Right atrium auricular region (tissue), 2 donors: ENCODE data around the gene IRF2. TPM values are rescaled to one million over a fixed set of nuclear protein-coding genes. Genes with fewer than 3 reads are reported as not detected.

ENCODE experiments used
- DNase-seq: peaks from one replicate; pipeline ENCODE4 v3.0.0-alpha.2; 2019; ENCODE audit warnings: low spot score
- H3K27ac ChIP-seq, 2 donors: fragments of 200-600 bp; sonication (generic); 1 replicate in 1 of 2; 2 replicates in 1 of 2; pipeline ENCODE4 v1.5.1; 2016 to 2019
- H3K27me3 ChIP-seq, 2 donors: fragments of 200-600 bp; sonication (generic); one replicate each; pipeline versions ENCODE4 v1.5.1 to v1.6.0; 2017 to 2019
- H3K36me3 ChIP-seq: fragments of 200-600 bp; sonication (generic); one replicate; pipeline ENCODE4 v1.5.1; 2016
- H3K4me1 ChIP-seq, 2 donors: fragments of 200-600 bp; sonication (generic); one replicate each; pipeline versions ENCODE4 v1.5.1 to v1.6.0; 2017 to 2019
- H3K4me3 ChIP-seq, 2 donors: fragments of 200-600 bp; sonication (generic); 1 replicate in 1 of 2; 2 replicates in 1 of 2; pipeline ENCODE4 v1.5.1; 2017 to 2019; ENCODE audit warnings: mild to moderate bottlenecking in 1 of 2, moderate library complexity in 1 of 2
- H3K9me3 ChIP-seq, 2 donors: fragments of 200-600 bp; sonication (generic); one replicate each; pipeline ENCODE4 v1.5.1; 2019
- total RNA-seq, 2 donors: library from RNA; depleted of rRNA; stranded (reverse); fragments of >200 nt; gene quantifications; one replicate each; pipeline ENCODE4 v1.1.0, GENCODE V29; 2016
- TF ChIP-seq, protein P1 (sequence below), 2 donors: fragments of 200-600 bp; sonication (generic); IDR thresholded peaks; one replicate each; pipeline ENCODE4 v1.5.1; 2019; ENCODE audit warnings: antibody characterized with exemption in 2 of 2

The IRF2 gene
- total RNA-seq, 2 donors from 2014 or later, result 17.7 to 24.5 TPM

GRCh38 chr4:184440595-184441358, 33.6 kb downstream of the IRF2 start:
- Histone ChIP-seq H3K4me1 (peaks cover 0 to 74% of the 10 kb centered on the region in 2 donors), H3K27me3 (no peaks in the 10 kb centered on the region), H3K9me3 (no peaks in the 10 kb centered on the region), H3K36me3 (no peaks in the 10 kb centered on the region), H3K27ac (peak overlapping the region in 1 of 2 donors; percentile 2), H3K4me3 (no peak overlapping the region)
- DNase-seq, result no peak
- TF ChIP-seq, protein P1, sequence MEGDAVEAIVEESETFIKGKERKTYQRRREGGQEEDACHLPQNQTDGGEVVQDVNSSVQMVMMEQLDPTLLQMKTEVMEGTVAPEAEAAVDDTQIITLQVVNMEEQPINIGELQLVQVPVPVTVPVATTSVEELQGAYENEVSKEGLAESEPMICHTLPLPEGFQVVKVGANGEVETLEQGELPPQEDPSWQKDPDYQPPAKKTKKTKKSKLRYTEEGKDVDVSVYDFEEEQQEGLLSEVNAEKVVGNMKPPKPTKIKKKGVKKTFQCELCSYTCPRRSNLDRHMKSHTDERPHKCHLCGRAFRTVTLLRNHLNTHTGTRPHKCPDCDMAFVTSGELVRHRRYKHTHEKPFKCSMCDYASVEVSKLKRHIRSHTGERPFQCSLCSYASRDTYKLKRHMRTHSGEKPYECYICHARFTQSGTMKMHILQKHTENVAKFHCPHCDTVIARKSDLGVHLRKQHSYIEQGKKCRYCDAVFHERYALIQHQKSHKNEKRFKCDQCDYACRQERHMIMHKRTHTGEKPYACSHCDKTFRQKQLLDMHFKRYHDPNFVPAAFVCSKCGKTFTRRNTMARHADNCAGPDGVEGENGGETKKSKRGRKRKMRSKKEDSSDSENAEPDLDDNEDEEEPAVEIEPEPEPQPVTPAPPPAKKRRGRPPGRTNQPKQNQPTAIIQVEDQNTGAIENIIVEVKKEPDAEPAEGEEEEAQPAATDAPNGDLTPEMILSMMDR (IDR thresholded peaks at IDR 0.05), result no peak

- Histone ChIP-seq H3K36me3 (no peaks in the 10 kb centered on the region), H3K4me3 (no peak overlapping the region), H3K4me1 (peaks cover 0 to 74% of the 10 kb centered on the region in 2 donors), H3K9me3 (no peaks in the 10 kb centered on the region), H3K27ac (peak overlapping the region in 1 of 2 donors; percentile 2), H3K27me3 (no peaks in the 10 kb centered on the region)
- TF ChIP-seq, protein P1 (IDR thresholded peaks at IDR 0.05), result no peak
- peak; percentile 61 for DNase-seq
These were observed 34.3 kb downstream of the IRF2 start for GRCh38 chr4:184439856-184440594.

DNA sequence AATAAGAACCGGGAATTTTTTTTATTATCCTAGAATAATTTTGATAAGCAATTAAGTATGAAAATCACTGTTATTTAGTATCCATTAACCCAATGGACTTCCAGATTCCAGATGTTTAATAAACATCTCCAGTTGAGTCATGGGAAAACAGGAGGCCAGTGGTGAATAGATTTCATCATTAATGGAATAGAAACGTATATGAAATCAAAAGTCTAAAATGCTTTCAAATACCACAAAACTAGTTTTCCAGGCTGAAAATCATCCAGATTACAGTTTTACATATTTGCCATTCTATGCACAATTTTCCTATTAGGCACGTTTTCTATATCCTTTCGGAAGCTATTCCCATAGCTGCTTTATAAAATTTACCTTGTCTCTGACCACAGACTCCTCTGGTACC, 35.0 kb downstream of the IRF2 start:
- Histone ChIP-seq H3K36me3 (no peaks in the 10 kb centered on the region), H3K27me3 (no peaks in the 10 kb centered on the region), H3K9me3 (no peaks in the 10 kb centered on the region), H3K27ac (no peak overlapping the region), H3K4me1 (peaks cover 0 to 71% of the 10 kb centered on the region in 2 donors), H3K4me3 (no peak overlapping the region)
- no peak for DNase-seq
- TF ChIP-seq, protein P1 (IDR thresholded peaks at IDR 0.05), result no peak

DNA sequence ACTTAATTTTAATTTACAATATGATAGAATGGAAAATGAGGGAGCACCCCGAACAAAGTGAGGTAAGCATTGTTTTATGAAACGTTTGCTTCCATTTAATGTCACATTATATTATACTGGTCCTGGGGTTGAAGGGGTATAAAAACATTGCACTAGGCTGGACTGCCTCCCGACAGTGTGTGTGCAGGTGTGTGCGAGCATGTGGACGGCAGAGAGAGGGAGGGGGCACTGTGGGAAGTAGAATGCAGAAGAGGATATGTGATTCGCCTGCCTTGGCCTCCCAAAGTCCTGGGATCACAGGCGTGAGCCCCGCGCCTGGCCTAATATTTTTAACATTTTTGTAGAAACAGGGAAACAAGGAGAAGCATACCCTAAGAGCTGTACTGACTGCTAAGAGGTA, 36.0 kb downstream of the IRF2 start:
- DNase-seq, result no peak
- Histone ChIP-seq H3K4me3 (no peak overlapping the region), H3K36me3 (no peaks in the 10 kb centered on the region), H3K27ac (no peak overlapping the region), H3K4me1 (peaks cover 0 to 64% of the 10 kb centered on the region in 2 donors), H3K9me3 (no peaks in the 10 kb centered on the region), H3K27me3 (no peaks in the 10 kb centered on the region)
- TF ChIP-seq, protein P1 (IDR thresholded peaks at IDR 0.05), result no peak

- TF ChIP-seq, protein P1 (IDR thresholded peaks at IDR 0.05), result no peak
- Histone ChIP-seq H3K4me1 (peaks cover 0 to 65% of the 10 kb centered on the region in 2 donors), H3K9me3 (no peaks in the 10 kb centered on the region), H3K27ac (no peak overlapping the region), H3K4me3 (no peak overlapping the region), H3K36me3 (no peaks in the 10 kb centered on the region), H3K27me3 (no peaks in the 10 kb centered on the region)
- DNase-seq, result no peak
These were observed 36.6 kb downstream of the IRF2 start for GRCh38 chr4:184437565-184438265.
